ENCODE results near the gene CHCT1. TPM values are rescaled to one million over a fixed set of nuclear protein-coding genes. Genes with fewer than 3 reads are reported as not detected.

The CHCT1 gene
- total and polyA plus RNA-seq, 2 of the 8 experiments (the other 6 are each of a cell fraction or from before 2014, with no cell fraction given), result 0.06 TPM; not detected in 1

GRCh38 chr17:60439501-60439900 lies 17.2 kb downstream of the CHCT1 start:
- Histone ChIP-seq H4K5ac (ENCODE audit: insufficient read length, low read depth, low read length) (no peak overlapping the region), H3K27me3 (replicated peaks in 1 of 4; ENCODE audit: control insufficient read depth in 3 of 4, extremely low read depth in 1 of 4, insufficient read depth in 3 of 4, low read length in 3 of 4) (no peaks in the 10 kb centered on the region), H3K56ac (replicated peaks; ENCODE audit: insufficient read length, low read depth, low read length) (no peak overlapping the region), H4K20me1 (replicated peaks in 1 of 2; ENCODE audit: control insufficient read depth in 1 of 2, insufficient read depth in 2 of 2, low read length in 2 of 2) (no peaks in the 10 kb centered on the region), H3K9ac (replicated peaks in 1 of 4; ENCODE audit: extremely low read depth in 1 of 4, low read depth in 3 of 4, low read length in 3 of 4) (no peak overlapping the region), H3K4me2 (ENCODE audit: insufficient read depth in 1 of 2, low read depth in 2 of 2, low read length in 2 of 2) (no peak overlapping the region), H3K4me3 (ENCODE audit: extremely low read depth in 1 of 4, insufficient read depth in 2 of 4, low read depth in 3 of 4, low read length in 4 of 4) (no peak overlapping the region), H2BK120ac (replicated peaks; ENCODE audit: low read depth, low read length) (no peak overlapping the region), H2AK5ac (ENCODE audit: low read depth, low read length) (no peak overlapping the region), H3K4ac (replicated peaks; ENCODE audit: insufficient read length, low read depth, low read length) (no peak overlapping the region), H4K8ac (ENCODE audit: extremely low read depth, insufficient read depth, low read length) (no peak overlapping the region), H3K9me3 (ENCODE audit: insufficient read depth in 2 of 2, low read depth in 1 of 2, low read length in 1 of 2) (peaks cover 0 to 3% of the 10 kb centered on the region in 2 experiments; a peak in 2 of 4 replicates), H3K79me2 (ENCODE audit: control insufficient read depth in 1 of 2, insufficient read depth in 2 of 2, low read length in 2 of 2) (no peaks in the 10 kb centered on the region), H3K79me1 (ENCODE audit: low read depth, low read length) (no peaks in the 10 kb centered on the region), H3K14ac (ENCODE audit: insufficient read length) (no peak overlapping the region), H4K91ac (replicated peaks; ENCODE audit: insufficient read length, low read length) (no peak overlapping the region), H3K23me2 (ENCODE audit: low read depth, low read length) (no peaks in the 10 kb centered on the region), H3K36me3 (ENCODE audit: control insufficient read depth in 2 of 4, insufficient read depth in 4 of 4, low read length in 3 of 4) (no peaks in the 10 kb centered on the region), H3K27ac (ENCODE audit: low read depth, low read length) (no peak overlapping the region), H3K18ac (ENCODE audit: extremely low read depth, low read length) (no peak overlapping the region), H2AFZ (ENCODE audit: low read length) (0 out of 2 replicates have a peak overlapping the region, but pooled peaks have one; percentile 2), H3K23ac (ENCODE audit: insufficient read length) (no peak overlapping the region), H3K4me1 (replicated peaks in 1 of 4; ENCODE audit: control insufficient read depth in 3 of 4, insufficient read depth in 4 of 4, low read length in 3 of 4) (peaks cover 0 to 3% (median 1%) of the 10 kb centered on the region in 4 experiments; a peak in 4 of 7 replicates), H2BK5ac (ENCODE audit: low read depth, low read length) (no peak overlapping the region), H2BK12ac (ENCODE audit: low read depth, low read length) (no peak overlapping the region), H2BK15ac (ENCODE audit: low read length) (no peak overlapping the region), H2BK20ac (ENCODE audit: low read length) (no peak overlapping the region)
- DNase-seq (ENCODE audit: low read depth in 1 of 2, low spot score in 2 of 2) (no peak), FAIRE-seq (no peak)
- ChIA-PET POLR2A (ENCODE audit: partially characterized antibody) (no interaction called here), CTCF (ENCODE audit: partially characterized antibody) (interaction anchor here (0.6 to 1.3 kb wide), 2 partner anchors 17 to 19 kb away, joined by 4 read pairs; no protein-coding TSS in a partner anchor)
- no peak for TF ChIP-seq TEAD4 (IDR thresholded peaks at IDR 0.05; ENCODE audit: low read depth, low read length)
- TF ChIP-seq GTF2F1 (IDR thresholded peaks at IDR 0.05; ENCODE audit: borderline replicate concordance, low read depth, low read length), result no peak
- no peak for TF ChIP-seq E2F6 (IDR thresholded peaks at IDR 0.05)
- TF ChIP-seq JUN (IDR thresholded peaks at IDR 0.05; ENCODE audit: low read depth, low read length), result no peak
- WGBS, 2 experiments (ENCODE audit: extremely low coverage in 1 of 2, insufficient coverage in 1 of 2, insufficient read length in 1 of 2, insufficient replicate concordance in 2 of 2, low coverage in 1 of 2, low lambda C conversion rate in 2 of 2, missing lambda C conversion rate in 1 of 2), result 73% methylated on average over 2 of the region's 2 CpGs; no CpG with 5 or more reads in 1 of the 2 experiments

Data from H1 (cell line).